ENCODE measurements around the gene HOXB5. TPM values are rescaled to one million over a fixed set of nuclear protein-coding genes. Genes with fewer than 3 reads are reported as not detected.

The HOXB5 gene
- total and polyA plus RNA-seq, 8 donors, result 0.43 to 50.4 (median 2.4) TPM; not detected in 1

DNA sequence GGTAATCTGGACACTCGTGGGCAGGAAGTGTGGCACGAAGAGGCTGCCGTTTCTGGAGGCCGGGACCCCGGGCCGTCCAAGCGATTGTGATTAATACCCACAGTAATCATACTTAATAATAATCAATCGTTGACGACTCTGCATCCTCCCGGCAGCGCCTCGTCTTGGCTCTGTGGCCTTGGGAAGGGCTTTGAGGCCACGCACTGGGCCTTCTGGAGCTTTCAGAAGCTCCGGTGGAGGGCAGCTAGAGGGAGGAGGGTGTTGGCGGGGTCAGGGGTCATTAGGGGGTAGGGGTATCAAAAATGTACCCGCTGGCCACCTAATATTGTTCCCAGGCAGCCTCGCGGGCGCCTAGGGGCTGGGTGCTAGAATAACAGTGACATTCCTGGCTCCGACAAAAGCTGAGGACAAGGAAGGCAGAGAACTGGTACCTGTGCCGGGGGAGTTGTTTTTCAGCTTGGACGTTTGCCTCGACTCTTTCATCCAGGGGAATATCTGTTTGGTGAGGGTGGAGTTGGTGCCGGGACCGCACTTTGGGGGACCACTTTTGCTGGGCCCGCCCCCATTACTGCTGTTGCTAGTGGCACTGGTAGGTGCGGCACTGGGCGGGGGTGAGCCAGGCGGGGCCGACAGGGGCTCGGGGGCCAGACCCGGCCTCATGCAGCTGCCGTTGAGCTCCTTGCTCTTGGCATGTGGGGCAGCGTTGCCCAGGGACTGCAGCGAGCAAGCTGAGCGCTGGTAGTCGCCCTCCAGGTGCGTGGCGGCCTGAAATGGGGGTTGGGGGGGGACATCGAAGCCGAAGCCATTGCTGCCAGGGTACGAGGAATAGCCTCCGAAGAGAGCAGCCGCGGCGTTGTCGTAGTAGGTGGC is 41.7 kb downstream of the HOXB5 start:
- intact Hi-C loops (cut with DNase I; ENCODE audit: low total_unique reads), result no loop called here
- peaks cover 0 to 11% (median 7%) of the 10 kb centered on the region in 4 donors for H3K36me3 ChIP-seq
- peak overlapping the region; percentile 41 to 95 (median 93) for H3K27ac ChIP-seq
- WGBS, 5 donors, result 34 to 48% (median 42%) methylated on average over 34 to 47 of the region's 47 CpGs
- H3K4me3 ChIP-seq, result peak overlapping the region; percentile 3 to 27 (median 12)
- no peaks in the 10 kb centered on the region for H3K9me3 ChIP-seq
- DNase-seq, result no peak
- peaks cover 0 to 95% (median 43%) of the 10 kb centered on the region in 3 donors for H3K27me3 ChIP-seq
- TF ChIP-seq POLR2A (IDR thresholded peaks at IDR 0.05), result no peak
- H3K4me1 ChIP-seq, result peaks cover 7 to 78% (median 51%) of the 10 kb centered on the region in 4 donors

GRCh38 chr17:48551214-48551555 is 42.4 kb downstream of the HOXB5 start:
- Histone ChIP-seq H3K27me3 (peaks cover 0 to 95% (median 41%) of the 10 kb centered on the region in 3 donors), H3K9me3 (no peaks in the 10 kb centered on the region), H3K27ac (peak overlapping the region; percentile 61 to 95 (median 93)), H3K4me1 (peaks cover 7 to 78% (median 53%) of the 10 kb centered on the region in 4 donors), H3K4me3 (peak overlapping the region; percentile 3 to 27 (median 12)), H3K36me3 (peaks cover 0 to 11% (median 7%) of the 10 kb centered on the region in 4 donors)
- DNase-seq, result peak in 1 of 2 donors; percentile 59
- intact Hi-C loops (cut with DNase I; ENCODE audit: low total_unique reads), result no loop called here
- no peak for TF ChIP-seq EP300 (IDR thresholded peaks at IDR 0.05)
- TF ChIP-seq POLR2A (IDR thresholded peaks at IDR 0.05), result no peak
- TF ChIP-seq CTCF (IDR thresholded peaks at IDR 0.05), result no peak
- TF ChIP-seq POLR2AphosphoS5 (IDR thresholded peaks at IDR 0.05), result no peak
- 35 to 62% (median 48%) methylated on average over 19 of the region's 19 CpGs for WGBS, 5 donors

DNA sequence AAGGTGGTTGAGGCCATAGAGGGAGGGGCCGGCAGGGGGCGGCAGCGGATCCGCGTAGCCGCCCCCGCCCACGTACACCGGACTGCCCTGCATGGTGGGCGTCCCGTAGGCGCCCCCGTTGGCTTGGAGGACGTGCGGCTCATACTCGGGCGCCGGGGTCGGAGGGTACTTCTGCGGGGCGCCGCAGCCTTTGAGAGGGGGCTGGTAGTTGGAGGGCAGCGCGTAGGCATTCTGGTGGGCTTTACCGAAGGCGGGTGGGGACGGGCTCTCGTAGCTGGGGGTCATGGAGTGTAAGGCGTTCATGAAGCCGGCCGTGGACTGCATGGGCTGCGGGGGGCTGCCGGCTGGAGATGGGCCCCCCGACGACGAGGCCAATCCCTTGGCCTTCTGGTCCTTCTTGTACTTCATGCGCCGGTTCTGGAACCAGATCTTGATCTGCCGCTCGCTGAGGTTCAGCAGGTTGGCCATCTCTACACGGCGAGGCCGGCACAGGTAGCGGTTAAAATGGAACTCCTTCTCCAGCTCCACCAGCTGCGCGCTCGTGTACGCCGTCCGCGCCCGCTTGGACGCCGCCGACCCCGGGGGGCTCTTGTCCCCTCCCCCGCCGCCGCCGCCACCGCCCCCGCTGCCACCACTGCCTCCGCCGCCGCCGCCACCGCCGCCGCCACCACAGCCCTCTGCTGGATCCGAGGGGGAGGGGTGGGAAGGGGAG is 42.9 kb downstream of the HOXB5 start:
- TF ChIP-seq CTCF (IDR thresholded peaks at IDR 0.05) (no peak), POLR2AphosphoS5 (IDR thresholded peaks at IDR 0.05) (no peak), POLR2A (IDR thresholded peaks at IDR 0.05) (no peak), EP300 (IDR thresholded peaks at IDR 0.05) (no peak)
- peak in 1 of 2 donors; percentile 51 for DNase-seq
- intact Hi-C loops (cut with DNase I; ENCODE audit: low total_unique reads), result no loop called here
- peak overlapping the region; percentile 3 to 27 (median 18) for H3K4me3 ChIP-seq
- peaks cover 0 to 95% (median 36%) of the 10 kb centered on the region in 3 donors for H3K27me3 ChIP-seq
- H3K27ac ChIP-seq, result peak overlapping the region; percentile 61 to 95 (median 93)
- peaks cover 0 to 11% (median 7%) of the 10 kb centered on the region in 4 donors for H3K36me3 ChIP-seq
- 26 to 55% (median 38%) methylated on average over 39 to 70 of the region's 70 CpGs for WGBS, 5 donors
- no peaks in the 10 kb centered on the region for H3K9me3 ChIP-seq
- peaks cover 7 to 78% (median 54%) of the 10 kb centered on the region in 4 donors for H3K4me1 ChIP-seq

GRCh38 chr17:48549914-48550501 is 43.6 kb downstream of the HOXB5 start:
- Histone ChIP-seq H3K27me3 (peaks cover 0 to 95% (median 36%) of the 10 kb centered on the region in 3 donors), H3K27ac (peak overlapping the region; percentile 61 to 95 (median 93)), H3K4me3 (peak overlapping the region in 3 of 4 donors; percentile 3 to 27 (median 21)), H3K9me3 (no peaks in the 10 kb centered on the region), H3K36me3 (peaks cover 0 to 11% (median 7%) of the 10 kb centered on the region in 4 donors), H3K4me1 (peaks cover 8 to 80% (median 58%) of the 10 kb centered on the region in 4 donors)
- DNase-seq, result no peak
- intact Hi-C loops (cut with DNase I; ENCODE audit: low total_unique reads), result no loop called here
- WGBS, 5 donors, result 52 to 63% (median 60%) methylated on average over 17 to 18 of the region's 18 CpGs
- TF ChIP-seq POLR2A (IDR thresholded peaks at IDR 0.05), result no peak
- TF ChIP-seq CTCF (IDR thresholded peaks at IDR 0.05), result no peak

Measured in stomach (tissue), 9 donors.